Superior temporal gyrus (tissue), 1 donor: ENCODE measurements around the gene IL17C.
"Not testable (repeated sequence)": the region's sequence is repeated elsewhere in the genome, so short reads cannot be mapped to it uniquely, and the experiment has no call there.

Experiments
- DNase-seq: peaks from one replicate; pipeline ENCODE4 v3.0.0-alpha.2; 2016; ENCODE audit errors: extremely low spot score

The IL17C gene

DNA sequence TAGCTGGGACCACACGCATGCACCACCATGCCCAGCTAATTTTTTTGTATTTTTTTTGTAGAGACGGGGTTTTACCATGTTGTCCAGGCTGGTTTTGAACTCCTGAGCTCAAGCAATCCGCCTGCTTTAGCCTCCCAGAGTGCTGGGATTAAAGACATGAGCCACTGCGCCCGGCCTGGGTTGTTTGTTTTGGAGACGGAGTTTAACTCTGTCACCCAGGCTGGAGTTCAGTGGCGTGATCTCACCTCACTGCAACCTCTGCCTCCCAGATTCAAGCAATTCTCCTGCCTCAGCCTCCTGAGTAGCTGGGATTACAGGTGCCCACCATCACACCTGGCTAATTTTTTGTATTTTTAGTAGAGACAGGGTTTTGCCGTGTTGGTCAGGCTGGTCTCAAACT lies 28.9 kb upstream of the IL17C start:
- DNase-seq = not testable (repeated sequence)

DNA sequence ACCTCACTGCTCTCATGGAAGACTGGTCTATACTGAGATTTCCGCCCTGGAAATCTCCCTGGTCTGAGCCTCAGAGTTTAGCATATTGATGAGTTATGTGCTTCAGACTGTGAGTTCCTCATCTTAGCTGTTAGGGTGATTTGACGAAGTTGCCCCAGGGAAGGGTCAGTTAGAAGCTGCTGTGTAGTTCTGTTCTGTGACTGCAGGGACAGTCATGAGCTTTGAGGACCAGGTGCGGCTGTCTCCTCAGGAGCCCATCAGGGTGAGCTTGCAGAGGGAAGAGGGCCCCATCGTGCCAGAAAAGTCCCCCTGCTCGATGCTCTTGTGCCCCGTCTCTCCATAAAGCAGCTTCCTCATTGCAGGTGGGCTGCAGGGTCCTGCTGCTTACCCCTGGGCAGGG lies 28.3 kb upstream of the IL17C start:
- DNase-seq = no peak

DNA sequence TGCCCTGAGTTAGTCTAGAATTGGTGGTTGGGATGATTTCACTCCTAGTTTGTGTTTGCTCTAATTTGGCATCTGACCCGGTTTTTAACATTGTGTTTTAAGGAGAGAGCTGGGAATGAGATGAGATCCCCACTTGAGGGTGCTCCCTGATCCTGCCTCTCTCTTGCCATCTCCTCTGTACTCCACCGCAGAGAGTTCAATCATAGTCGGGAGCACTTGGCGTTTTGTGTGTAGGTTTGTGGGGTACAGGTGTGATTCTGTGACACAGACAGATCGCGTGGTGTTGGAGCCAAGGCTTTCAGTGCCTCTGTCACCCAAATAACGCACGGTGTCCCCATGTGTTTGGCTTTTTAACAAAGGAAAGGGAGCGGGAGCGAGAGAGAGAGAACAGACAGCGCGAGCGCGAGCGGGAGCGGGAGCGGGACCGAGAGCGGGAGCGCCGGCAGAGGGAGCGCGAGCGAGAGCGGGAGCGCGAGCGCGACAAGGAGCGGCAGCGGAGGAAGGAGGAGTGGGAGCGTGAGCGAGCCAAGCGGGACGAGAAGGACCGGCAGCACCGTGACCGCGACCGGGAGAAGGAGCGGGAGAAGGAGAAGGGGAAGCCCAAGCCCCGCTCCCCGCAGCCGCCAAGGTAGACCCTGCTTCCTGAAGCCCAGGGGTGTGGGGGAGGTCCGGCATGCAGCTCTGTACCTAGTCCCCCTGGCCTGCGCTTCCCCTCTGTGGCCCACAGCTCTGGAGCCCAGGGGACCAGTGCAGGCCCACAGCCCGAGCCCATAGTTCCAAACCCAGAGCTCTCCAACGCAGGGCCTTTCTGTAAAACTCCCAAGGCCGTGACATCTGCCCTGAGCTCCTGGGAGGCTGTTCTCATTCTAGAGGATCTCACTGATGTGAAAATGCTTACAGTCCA lies 27.2 kb upstream of the IL17C start:
- peak; percentile 57 for DNase-seq

DNA sequence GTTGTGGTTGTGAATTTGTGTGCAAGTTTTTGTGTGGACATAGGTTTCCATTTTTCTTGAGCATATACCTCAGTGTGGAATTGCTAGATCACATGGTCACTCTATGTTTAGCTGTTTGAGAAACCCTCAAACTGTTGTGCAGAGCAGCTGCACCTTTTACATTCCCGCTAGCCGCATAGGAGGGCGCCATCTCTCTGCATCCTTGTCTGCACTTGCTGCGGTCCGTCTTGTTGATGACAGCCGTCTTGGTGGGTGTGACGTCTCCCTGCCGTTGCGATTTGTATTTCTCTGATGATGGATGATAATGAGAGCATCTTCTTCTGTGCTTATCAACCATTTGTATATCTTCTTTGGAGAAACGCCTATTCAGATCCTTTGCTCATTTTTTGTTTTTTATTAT lies 25.1 kb upstream of the IL17C start:
- DNase-seq = no peak

DNA sequence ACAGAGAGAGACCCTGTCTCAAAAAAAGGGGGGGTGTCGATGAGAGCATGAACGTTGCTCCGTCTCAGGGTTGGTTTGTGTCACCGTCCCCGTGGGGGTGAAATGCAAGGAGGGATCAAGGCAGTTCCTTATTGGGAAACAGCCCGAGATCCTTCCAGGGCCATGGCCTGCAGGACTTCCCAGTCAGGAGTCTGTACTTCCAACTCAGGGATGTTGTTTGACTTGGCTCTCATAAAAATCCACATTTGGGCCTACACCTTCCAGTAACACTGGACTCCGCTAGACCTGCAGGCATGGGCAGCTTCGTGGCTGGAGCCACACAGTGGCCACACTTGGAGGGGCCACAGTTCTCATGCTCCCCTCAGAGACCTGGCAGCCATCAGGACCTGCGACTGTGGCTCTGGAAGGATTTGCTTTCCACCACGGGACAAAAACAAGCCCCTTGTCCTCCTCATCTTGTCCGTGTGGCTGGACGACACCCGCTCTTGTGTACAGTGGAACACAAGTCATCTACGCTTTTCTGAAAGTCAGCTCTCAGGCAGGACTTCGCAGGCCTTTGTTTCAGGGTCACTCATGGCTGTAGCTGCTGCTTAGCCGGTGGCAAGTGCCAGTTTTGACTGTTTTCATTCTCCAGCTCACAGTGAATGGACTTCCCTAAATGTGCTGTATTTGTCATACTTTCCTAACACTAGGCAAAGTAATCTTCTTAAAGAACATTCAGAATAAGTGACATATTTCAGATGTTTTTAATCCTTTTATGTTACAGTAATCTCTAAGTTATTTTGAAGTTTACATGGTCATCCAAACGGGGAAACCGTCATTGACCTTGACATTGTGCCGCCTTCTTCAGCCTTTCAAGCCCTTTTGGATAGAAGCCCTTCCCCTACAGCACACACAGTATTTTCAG lies 24.2 kb upstream of the IL17C start:
- DNase-seq = no peak

DNA sequence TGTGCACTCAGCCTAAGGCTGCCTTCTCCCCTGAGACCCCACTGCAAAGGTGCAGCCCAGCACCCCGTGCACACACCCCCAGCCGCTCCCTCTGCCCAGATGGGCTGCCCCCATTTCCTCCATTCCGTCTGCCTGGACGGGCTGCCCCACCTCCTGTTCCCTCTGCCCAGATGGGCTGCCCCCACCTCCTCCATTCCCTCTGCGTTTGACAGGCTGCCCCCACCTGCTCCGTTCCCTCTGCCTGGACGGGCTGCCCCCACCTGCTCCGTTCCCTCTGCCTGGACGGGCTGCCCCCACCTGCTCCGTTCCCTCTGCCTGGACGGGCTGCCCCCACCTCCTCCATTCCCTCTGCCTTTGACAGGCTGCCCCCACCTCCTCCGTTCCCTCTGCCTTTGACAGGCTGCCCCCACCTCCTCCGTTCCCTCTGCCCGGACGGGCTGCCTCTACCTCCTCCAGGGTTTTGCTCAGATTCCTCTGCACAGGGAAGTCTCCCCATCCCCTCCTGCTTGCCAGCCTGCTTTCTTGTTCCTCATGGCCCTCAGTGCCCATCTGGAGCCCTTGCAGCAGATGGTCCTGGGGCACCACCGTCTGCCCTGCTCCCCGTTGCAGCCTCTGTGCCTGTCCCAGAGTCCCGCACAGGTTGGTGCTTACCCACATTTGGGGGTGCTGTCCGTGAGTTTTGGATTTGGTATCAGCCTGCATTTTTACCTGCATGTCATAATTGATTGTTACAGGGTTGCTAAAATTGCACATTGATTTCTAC lies 23.4 kb upstream of the IL17C start:
- DNase-seq = no peak

DNA sequence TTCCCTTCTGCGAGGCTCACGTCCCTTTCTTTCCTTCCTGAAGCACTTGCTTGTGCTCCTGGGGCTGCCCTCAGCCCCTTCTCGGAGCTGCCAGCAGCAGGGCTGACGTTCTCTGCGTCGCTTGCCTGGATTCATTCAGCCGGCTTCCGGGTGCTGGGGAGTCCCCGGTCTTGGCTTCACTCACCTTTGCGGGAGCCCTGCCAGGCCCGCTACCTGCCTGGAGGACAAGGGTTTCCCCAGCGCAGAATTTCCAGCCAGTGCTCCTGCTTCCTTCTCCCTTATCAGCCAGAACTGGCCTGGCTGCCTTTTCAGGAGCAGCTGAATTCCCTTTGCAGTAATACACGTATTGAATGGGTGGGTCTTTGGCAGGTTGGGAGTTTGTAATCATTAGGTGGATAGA lies 22.1 kb upstream of the IL17C start:
- DNase-seq = no peak

GRCh38 chr16:88616736-88617135 lies 21.6 kb upstream of the IL17C start:
- no peak for DNase-seq

GRCh38 chr16:88617268-88618031 lies 20.9 kb upstream of the IL17C start:
- no peak for DNase-seq

DNA sequence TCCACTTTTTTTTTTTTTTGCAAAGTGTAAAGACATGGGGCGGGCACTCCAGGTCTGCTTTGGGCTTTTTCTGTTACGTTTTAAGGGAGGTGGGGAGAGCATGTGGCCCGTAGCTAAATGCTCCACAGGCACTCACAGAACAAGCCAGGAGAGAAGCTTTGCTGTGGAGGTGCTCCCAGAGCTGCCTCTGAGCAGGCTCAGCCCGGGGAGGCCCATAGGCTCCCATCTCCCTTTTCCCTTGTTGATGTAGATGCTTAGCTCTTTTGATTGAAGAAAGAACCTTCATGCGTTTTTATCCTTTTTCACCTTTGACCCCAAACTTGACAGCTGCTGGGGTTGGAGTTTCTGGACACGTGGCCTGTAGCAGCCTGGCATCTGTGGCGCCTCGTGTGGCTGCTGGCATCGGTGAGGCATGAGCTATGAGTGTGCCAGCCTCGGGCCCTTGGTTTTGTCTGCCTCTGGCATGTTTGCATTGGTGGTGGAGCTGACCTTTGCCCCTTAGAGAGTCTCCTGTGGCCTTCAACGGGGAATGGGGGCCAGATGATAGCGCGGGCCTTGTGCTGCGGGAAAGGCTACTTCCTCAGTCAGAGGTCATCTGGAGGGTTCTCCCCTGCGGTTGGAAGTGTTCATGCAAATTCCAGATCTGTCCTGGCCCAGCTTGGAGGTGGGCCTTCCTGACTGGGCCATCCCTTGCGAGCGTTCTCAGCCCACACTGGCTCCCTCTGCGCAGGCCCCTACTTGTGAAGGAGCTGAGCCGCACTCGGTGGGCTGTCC lies 20.0 kb upstream of the IL17C start:
- DNase-seq = no peak

DNA sequence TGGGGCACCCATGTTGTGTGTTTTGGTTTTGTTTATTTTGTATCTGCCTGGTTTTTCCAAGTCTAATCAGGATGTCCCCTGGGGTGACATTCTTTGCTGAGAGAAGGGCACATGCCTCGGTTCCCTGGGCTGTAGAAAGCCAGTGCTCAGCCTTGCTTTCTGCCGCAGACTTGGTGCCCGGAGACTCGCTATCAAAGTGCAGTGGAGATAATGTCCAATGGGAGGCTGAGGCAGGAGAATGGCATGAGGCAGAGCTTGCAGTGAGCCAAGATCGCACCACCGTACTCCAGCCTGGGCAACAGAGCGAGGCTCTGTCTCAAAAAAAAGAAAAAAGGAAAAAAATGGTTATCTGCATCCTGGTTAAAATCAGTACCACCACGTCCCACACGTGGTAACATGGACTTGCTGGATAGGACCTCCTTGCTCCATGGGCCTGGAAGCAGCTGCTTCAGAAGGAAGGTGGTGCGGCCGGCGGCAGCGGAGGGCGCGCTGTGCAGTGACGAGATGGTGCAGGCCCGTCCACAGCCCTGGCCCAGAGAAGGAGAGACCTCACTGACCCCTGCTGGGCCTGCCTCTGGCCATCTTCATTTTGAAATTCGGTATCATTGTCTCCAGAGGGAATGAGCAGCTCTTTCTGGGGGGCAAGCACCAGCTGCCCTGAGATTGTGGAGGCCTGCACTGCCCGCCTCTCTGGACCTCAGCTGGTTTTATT lies 19.3 kb upstream of the IL17C start:
- DNase-seq = no peak

DNA sequence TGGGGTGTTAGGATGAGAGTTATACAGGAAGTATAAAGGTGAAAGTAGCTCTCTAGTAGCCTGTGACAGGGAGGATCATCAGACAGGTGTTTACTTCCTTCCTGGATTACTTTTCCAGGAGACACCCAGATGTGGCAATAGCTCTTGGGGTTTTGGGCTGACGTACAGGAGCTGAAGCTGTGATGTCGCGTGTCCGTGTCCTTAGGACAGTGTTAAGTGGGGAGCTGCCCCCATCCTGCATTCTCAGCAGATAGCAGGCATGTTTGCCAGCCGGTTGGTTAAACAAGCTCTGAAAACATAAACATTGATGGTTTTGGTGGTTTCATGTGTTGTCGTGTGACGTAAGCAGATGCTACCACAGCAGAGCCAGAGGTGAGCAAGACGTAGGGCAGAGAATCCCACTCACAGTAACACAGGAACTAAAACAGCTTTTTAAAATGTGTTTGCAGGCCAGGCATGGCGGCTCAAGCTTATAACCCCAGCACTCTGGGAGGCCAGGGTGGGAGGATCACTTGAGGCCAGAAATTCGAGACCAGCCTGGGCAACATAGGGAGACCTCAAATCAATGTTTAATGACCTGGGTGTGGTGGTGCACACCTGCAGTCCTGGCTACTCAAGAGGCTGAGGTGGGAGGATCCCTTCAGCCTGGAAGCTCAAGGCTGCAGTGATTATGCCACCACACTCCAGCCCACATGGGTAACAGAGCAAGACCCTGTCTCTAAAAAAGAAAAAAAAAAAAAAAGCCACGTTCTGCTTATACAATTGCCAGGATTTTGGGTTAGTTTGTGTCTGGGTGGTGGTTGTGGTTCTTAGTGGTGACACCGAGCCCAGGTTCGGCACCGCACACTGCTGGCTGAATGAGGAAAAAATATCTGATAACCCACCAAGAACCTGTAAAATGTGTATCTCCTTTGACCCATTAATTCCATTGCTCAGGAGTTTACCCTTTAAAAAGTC lies 18.2 kb upstream of the IL17C start:
- DNase-seq = no peak

DNA sequence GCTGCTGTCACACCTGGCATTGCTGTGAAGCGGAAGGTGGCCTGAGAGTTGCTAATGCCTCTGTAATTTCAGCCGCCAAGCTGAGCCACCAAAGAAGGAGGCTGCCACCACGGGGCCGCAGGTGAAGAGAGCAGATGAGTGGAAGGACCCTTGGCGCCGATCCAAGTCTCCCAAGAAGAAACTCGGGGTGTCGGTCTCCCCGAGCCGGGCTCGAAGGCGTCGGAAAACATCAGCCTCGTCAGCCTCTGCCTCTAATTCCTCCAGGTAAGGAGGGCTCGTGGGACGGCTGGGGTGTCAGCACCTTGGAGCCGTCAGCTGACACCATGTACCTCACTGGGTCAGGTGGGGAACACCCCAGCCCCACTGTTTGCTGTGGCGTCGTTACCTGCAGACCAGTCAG lies 16.2 kb upstream of the IL17C start:
- no peak for DNase-seq

DNA sequence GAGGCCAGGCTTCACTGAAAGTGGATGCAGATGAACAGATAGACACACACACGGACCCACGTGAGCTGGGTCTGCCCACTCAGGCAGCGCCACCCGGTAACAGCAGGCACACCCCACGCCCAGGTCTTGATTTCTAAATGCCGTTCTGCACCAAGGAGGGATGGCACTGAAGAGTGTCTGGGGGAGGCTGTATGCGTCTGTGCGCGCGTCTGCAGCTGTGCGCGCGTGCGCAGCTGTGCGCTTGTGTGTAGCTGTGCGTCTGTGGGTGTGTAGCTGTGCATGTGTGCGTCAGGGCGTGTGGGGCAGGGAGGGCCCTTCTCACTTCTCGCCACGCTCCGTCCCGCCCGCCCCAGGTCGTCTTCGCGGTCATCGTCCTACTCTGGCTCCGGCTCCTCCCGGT lies 15.5 kb upstream of the IL17C start:
- no peak for DNase-seq

GRCh38 chr16:88623858-88624257 lies 14.5 kb upstream of the IL17C start:
- no peak for DNase-seq

DNA sequence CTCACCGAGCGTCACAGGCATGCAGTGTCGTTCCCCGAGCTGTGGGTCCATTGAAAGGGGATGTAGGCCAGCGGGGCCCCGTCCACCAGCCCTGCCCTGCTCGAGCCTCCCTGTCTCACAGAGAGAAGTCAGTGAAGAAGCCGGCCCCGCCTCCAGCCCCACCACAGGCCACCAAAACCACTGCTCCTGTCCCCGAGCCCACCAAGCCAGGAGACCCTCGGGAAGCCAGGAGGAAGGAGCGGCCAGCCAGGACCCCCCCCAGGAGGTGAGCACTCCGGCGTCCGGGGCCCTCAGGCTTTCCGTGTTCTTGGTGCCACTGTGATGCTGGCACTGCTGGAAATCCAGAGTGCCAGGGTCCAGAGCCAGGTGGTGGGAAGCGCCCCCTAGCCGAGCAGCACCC lies 13.9 kb upstream of the IL17C start:
- DNase-seq = no peak

DNA sequence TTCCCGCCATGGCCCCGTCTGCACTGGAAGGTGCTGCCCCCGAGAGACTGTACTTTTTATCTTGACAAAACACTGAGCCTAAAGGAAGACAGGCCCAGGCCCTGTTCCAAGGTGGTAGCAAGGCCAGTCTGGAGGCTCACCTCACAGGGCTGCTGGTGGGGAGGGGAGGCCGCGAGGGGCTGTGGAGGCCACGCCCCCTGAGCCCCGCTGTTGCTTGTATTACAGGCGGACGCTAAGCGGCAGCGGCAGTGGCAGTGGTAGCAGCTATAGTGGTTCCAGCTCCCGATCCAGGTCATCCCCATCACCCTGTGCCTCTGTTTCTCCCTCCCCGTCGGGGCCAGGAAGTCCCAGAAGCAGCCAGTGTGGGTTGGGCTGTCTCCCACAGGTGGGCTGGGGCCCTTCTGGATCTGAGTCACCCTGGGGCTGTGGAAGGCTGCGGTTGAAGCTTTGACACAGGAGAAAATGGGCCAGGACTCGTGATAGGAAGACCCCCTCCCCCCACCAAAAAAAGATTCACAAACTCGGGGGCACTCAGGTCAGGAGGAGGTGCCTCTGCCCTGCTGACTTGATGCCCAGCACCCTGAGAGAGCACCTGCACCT lies 13.3 kb upstream of the IL17C start:
- DNase-seq = no peak

GRCh38 chr16:88626646-88627045 lies 11.7 kb upstream of the IL17C start:
- DNase-seq = no peak
